SU-DHL-6 (cell line): ENCODE data around the gene MYO9A.

Experiments used
- EZH2phosphoT487 ChIP-seq: fragments of 200-600 bp; sonication (generic), shearing (Covaris generic); conservative IDR thresholded peaks from 2 replicates; pipeline ENCODE4 v1.6.1; 2018; ENCODE audit warnings: mild to moderate bottlenecking, antibody characterized with exemption, low read length, moderate library complexity, mixed read lengths
- TF ChIP-seq, protein P1 (sequence below): fragments of 200-600 bp; sonication (generic); IDR thresholded peaks from one replicate; pipeline ENCODE4 v1.5.1; 2017; ENCODE audit warnings: antibody characterized with exemption, mild to moderate bottlenecking, low read length, moderate library complexity; ENCODE audit not compliant: insufficient read depth, poor library complexity, severe bottlenecking

GRCh38 chr15:71779073-71779797 lies 338.7 kb downstream of the MYO9A start:
- TF ChIP-seq, protein P1, sequence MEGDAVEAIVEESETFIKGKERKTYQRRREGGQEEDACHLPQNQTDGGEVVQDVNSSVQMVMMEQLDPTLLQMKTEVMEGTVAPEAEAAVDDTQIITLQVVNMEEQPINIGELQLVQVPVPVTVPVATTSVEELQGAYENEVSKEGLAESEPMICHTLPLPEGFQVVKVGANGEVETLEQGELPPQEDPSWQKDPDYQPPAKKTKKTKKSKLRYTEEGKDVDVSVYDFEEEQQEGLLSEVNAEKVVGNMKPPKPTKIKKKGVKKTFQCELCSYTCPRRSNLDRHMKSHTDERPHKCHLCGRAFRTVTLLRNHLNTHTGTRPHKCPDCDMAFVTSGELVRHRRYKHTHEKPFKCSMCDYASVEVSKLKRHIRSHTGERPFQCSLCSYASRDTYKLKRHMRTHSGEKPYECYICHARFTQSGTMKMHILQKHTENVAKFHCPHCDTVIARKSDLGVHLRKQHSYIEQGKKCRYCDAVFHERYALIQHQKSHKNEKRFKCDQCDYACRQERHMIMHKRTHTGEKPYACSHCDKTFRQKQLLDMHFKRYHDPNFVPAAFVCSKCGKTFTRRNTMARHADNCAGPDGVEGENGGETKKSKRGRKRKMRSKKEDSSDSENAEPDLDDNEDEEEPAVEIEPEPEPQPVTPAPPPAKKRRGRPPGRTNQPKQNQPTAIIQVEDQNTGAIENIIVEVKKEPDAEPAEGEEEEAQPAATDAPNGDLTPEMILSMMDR, result no peak
- TF ChIP-seq EZH2phosphoT487, result no peak
